ENCODE measurements around the gene NUP35.

DNA sequence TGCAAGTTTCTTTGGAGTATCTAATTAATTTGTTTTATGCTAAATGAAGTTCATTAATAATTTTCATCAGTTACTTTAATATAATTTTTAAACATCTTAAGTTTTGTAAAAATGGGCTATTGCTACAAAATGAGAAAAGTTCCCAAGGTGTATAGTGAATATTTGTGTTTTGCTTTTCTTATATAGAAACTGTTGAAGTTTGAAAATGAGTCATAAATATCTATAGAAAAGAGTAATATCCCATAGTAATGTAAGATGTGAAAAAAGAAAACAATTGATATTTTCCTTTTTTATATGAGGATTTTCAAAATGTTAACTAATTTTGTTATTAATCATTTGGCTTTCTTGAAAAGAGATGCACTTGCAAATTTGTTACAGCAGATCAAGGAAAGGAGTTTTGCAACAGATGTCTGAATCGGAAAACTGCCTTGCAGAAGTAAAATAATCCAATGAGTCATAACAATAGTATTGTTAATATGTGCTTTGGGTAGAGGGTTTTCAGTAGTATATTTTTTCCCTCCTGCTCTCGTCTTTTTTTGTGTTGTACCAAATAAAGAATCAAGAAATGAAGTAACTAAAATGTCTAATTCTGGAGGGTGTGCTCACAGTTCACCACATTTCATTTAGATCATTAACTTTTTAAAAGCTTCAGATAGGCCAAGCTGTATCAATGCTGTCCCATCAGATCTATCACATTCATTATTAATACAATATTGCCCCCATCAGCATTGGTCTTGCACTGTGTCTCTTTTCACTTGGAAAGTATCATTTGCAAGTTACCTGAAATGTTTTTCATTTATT, 30.2 kb upstream of the NUP35 start:
- TF ChIP-seq POLR2A (IDR thresholded peaks at IDR 0.05): no peak
- no peak for TF ChIP-seq CTCF (IDR thresholded peaks at IDR 0.05 in 4 of 5, conservative IDR thresholded peaks at IDR 0.05 in 1 of 5)

Measured in gastrocnemius medialis (tissue), 4 donors.